Left renal cortex interstitium (tissue), 4 donors: ENCODE data around the gene ARFIP1. TPM values are rescaled to one million over a fixed set of nuclear protein-coding genes. Genes with fewer than 3 reads are reported as not detected.

ENCODE experiments used
- DNase-seq, 4 donors: peaks; one replicate each; pipeline ENCODE4 v3.0.0-alpha.2; 2013; ENCODE audit warnings: low read depth in 4 of 4, low spot score in 2 of 4, missing footprints in 1 of 4
- polyA plus RNA-seq, 4 donors: library from polyadenylated mRNA; unstranded; fragments of 120-200 nt; gene quantifications; one replicate each; pipeline ENCODE4 v1.2.1, GENCODE V29; 2013; ENCODE audit not compliant: insufficient read length in 4 of 4

ARFIP1 gene
- polyA plus RNA-seq, 4 donors: 40.4 to 46.7 (median 44.8) TPM

DNA sequence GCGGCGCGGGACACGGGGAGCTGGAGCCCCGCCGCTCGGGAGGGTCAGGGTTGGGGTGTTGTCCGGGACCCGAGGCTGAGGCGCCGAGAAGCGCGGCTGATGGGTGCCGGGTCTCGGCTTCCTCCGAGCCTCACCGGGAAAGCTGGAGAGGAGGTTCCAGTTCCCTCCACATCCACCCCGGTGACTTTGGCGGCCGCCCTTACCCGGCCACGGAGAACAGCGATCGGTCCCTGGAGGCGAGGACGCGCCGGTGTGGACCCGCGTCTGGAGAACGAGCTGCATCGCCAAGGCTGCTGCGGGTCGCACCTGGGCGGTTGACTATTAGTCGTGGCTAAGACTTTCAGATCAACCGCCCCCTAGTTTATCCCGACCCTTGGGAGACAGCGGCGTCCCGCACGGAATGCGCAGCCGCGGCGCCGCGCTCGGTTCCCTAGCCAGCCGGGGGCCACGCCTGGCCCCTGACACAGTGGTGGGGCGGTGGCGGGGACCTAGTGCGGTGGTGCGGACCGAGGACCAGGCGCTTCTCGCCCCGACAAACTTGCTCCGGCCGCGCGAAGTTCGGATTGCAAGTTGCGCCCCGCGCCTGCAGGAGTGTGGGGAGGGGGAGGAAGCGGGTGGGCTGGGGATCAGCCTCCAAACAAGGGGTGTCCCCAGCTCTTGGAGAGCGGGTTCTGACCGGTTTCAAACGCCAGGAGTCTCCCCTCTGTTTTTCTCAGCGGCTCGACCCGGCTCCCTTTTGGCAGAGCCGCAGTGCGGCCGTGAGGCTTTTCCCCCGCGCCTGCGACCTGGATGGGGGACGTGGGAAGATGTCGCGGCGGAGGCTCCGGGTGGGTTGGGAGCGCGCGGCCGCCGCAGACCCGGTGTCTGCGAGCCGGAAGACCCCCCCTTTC lies 156.9 kb downstream of the ARFIP1 start:
- no peak for DNase-seq

DNA sequence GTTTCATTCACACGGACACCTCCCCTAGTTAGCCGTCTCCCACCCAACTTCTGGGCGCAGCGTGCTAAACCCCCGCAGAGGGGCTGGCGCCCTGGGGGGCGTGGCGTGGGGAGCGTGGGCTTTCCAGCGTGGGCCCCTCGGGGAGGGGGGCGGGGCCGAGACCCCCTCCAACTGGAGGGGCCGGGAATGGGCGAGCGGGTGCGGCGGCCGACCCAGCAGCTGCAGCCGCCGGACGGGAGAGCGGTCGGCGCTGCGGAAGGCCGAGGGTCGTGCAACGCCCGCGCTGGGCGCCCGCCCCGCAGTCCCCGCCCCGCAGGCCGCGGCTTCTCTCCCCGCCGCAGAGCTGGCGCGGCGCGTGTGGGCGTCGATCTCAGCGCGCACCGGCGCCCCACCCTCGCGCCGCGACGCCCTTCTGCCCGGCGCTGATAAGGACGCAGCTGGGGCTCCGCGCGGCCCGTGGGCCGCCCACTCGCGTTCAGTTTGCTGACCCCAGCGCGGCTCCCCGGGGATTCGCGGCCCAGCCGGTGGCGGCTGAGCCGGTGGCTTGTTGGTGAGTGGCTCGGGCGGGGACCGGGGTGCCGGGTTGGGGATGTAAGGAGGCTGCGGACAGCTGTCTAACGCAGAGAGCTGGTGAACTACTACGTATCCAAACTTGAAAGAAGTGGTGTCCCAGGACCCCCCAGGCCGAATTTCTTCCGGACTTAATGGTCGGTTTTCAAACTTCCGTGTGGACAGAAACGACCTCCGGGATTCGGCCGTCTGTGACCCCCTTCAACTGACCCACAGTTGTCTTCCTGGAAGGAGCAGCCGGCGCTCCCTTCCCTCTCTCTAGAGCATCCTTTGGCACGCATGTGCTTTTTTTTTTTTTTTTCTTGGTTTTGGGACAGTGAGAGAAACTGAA lies 157.8 kb downstream of the ARFIP1 start:
- no peak for DNase-seq

DNA sequence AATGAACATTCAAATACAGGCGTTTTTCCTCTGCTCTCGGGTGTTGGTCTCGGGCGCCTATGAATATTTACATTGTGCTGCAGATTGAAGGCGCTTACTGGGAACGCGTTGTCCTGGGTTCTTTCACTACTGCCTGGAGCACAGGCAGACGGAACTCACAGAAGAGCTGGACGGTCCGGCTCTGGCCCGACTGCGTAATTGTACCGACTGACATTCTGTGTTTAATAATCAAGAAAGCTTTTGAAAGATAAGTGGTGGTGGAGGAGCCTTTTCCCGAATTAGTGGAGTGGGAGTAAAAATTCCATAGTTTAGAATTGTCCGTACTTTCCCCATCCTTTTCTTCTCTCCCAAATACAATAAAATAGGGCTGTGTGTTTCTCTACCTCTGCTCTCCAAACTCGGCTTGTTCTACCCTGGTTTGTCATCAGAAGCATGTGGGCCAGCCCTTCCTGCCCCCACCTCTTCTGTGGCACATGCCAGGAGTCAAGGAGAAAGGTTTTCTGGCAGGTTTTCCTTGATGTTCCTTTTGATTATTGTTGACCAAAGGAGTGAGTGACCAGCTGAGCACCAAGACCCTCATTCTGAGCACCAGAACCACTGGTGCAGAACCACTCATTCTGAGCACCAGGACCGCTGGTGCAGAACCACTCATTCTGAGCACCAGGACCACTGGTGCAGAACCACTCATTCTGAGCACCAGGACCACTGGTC lies 158.6 kb downstream of the ARFIP1 start:
- no peak for DNase-seq

DNA sequence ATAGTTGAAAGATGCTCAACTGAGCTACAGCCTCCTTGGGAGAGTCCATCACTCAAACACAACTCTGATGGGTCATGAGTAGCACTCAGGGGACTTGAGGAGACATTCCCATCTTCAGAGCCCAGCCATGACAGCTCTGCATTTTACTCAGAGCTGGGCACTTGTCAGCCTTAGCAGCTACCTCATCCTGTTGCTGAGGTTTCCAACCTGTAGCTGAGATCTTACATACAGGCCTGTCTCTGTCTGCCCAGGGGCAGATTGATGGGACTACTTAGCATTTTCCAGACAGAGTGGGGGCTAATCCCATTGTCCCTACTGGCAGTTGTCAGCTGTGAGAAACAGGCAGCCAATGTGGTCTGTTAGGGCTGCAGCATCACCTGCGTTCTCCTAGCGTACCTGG lies 159.9 kb downstream of the ARFIP1 start:
- DNase-seq: no peak

DNA sequence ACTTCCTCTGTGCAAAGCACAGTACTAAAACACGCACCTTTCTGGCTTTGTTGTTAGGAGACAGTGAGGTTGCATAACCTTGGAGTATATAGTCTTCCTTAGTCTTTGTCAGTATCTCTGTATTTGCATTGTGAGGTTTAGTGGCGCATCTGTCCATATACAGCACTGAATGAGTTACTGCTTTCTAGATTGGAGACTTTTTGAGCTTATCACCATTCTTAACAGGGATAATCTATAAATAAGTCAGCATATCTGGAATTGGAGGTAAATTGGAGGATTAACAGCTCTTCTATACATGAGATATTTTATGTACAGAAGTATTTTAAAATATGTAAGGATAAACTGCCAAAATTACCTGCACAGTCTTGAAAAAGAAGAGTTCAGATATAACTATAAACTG lies 160.7 kb downstream of the ARFIP1 start:
- no peak for DNase-seq

DNA sequence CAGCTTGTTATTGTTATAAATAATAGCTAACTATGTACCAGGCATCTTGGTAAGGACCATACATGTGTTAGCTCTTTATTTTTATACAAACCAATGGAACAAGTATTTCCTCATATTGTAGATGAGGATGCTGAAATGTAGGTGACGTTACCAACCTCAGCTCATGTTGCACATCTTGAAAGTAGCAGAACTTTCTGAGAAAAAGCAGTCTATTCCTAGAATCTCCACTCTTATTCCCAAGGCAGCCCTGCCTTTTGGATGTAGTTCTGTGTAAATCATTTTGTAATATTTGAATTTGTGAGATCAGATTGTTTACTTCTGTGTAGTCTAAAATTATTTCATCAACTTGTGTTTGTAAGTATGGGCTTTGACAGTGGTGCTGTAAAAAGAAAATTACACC lies 161.7 kb downstream of the ARFIP1 start:
- no peak for DNase-seq

DNA sequence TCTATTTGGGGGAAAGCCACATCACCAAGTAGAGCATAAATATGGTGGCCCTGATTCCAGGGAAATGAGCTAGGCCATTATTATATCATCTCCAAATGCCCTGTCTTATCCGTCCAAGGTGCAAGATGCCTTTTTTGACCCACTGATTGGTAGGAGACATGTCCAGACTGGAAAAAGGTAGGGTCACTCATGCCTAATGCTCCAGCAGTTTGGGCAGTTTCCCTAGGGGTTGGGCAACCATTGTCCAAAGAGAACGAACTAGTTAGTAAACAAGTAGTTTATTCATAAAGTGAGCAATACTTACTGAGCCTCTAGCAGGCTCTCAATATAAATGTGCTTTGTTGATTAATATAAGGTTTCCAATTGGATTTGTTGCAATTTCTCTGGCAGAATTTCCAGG lies 162.6 kb downstream of the ARFIP1 start:
- DNase-seq: no peak

DNA sequence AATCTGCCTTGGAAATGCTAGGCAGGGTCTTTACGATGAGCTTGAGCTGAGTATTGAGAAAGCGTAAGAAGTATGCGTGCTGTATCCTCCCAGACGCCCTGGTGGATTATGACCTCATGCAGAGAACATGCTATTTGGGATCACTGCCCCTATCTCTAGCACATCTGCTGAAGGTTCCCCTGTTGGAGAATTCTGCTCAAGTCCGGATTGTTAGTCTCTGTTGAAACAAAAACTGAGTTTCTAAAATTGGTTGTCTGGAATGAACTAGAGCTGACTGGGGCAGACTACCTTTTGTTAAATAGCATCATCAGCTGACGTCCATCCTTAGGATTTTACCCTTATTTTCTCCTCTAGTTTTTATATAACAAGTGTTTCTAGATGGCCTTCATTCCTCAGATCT lies 163.9 kb downstream of the ARFIP1 start:
- no peak for DNase-seq

DNA sequence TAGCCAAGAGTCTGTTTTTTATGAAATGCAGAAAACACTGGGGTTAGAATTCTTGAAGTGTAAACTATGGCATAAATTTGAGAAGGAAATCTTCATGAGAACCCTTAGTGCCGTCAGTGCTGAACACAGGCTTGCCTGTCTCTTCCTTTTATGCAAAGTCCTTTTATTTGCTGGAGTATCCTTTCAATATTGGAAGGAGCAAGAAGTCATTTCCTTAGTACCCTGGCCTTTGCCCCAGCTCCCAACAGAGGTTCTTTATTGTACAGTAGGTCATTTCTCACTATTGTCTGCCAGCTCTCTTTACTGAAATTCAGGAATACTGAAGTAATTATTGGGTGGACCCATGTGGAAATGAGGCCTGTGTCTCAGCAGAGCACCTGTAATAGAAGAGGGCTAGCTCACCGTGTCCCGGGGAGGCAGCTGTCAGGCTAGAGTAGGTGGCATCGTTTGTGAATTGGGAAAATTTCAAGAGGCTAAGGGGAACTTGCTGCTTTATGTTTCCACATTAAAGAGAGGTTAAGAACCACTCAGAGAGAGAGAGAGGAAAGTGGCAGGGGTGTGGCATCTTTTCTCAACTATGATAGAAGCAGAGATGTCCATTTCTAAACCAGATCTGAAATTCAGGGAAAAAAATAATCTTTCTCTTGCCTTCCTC lies 165.0 kb downstream of the ARFIP1 start:
- DNase-seq: no peak

DNA sequence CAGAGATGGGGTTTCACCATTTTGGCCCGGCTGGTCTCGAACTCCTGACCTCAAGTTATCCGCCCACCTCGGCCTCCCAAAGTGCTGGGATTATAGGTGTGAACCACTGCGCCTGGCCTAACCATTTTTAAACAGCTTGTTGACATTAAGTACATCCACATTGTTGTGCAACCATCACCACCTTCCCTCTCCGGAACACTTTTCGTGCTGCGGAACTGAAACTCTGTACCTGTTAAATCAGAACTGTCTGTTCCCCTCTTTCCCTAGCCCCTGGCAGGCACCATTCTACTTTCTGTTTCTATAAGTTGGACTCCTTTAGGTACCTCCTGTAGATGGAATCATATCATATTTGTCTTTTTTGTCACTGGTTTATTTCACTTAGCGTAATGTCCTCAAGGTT lies 165.9 kb downstream of the ARFIP1 start:
- DNase-seq: no peak

DNA sequence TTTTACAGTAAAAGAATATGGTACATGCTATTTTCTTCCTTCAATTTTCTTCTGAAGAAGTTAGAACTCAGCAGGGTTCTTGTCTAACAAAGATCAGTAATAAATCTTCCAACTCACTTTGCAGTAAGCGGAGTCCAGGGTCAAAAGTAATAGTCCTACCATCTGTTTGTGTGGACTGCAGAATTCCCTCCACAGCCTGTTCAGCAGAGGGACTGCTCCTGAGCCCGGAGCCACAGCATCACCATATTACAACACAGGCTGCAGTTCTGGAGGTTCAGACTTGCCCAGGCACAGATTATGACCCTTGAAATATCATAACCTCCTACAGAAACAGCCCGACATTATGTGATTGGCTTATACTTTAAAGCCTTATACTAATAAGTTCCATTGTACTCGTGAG lies 166.7 kb downstream of the ARFIP1 start:
- no peak for DNase-seq

DNA sequence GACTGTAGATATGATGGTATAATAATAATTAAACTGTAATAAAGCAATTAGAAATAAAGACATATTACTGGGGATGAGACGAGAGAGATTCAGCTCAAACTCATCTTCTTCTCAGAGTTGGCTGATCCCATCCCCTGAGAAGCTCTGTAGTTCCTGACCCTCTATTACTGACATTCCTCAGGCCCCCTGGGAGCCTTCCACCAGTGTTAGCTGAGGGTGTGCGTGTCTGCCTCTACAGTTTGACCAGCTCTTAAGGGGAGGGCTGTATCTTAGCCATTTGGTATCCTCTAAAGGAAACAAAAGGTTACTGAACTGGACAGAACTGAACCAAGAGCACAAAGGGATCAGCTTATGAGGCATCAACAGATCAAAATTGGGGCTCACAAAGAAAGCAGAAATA lies 167.6 kb downstream of the ARFIP1 start:
- no peak for DNase-seq

DNA sequence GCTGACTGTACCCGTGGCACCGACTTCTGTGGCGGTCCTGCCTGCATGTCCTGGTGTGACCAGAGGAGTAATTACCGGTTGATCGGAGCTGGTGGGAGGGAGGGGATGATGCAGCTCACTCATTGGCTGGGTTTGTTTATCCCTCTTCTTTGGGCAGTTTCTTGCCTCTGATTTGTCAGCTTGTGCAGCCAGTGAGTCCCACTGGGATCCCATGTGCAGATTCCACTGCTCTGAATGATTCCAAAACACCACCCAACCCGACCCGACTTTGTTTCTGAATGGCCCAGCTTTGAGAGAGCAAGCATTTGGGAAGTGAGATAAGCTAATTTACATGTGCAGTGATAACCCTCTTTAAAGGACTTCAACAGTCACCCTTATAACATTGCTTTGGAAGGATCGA lies 170.2 kb downstream of the ARFIP1 start:
- no peak for DNase-seq

DNA sequence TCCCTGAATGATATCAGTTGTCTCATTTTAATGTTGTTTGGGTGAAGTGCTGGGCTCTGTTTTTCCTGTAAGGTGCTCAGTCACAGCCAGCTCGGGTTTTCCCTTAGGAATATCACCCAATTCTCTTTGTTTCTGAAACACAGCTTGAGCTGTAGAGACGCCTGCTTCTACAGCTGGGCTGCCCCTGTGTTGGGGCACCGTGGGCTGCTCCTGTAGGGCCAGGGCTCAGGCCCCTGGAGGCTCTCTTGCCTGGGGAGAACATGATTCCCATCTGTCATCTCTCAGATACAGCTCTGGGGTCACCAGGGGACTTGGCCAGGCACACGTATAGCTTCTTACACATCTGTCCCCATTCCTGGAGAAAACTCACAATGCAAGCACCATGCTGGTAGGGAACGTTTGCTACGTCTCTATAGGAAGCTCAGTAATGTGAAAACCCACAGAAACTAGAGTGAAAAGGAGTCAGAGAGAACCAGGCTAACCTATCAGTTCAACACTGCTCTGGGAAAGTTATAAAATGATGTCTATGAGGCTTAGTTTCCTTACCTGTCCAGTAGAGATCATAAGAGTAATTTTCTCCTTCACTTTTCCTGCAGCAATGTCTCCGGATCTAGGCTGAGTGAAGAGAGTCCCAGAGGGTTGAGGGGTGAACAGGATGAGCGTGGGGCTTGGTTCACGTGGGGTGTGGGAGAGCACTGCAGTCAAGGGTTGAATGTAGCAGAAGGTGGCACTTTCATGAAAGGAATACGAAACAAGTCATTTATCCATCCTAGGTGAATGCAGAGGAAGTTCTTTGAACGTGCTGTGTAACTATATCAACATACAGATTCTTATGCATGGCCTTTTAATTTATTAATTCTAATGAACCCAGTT lies 170.9 kb downstream of the ARFIP1 start:
- DNase-seq: no peak

DNA sequence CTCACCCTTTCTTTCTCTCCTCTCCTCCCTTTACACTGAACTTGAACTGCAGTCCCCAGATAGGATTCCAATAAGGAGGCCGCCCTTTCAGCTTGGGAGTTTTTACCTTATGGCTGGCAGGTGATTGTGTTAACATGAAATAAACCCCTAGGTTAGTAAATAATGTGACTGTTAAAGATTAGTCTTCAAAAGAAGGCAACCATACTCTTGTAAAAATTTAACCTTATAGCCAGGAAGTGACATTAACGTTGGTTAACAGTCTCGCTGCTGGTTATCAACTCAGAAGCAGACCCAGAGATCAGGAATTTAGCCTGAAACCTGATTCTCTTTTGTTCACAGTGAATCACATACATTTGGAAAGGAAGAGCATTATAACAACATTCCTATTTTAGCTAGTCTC lies 171.6 kb downstream of the ARFIP1 start:
- no peak for DNase-seq

DNA sequence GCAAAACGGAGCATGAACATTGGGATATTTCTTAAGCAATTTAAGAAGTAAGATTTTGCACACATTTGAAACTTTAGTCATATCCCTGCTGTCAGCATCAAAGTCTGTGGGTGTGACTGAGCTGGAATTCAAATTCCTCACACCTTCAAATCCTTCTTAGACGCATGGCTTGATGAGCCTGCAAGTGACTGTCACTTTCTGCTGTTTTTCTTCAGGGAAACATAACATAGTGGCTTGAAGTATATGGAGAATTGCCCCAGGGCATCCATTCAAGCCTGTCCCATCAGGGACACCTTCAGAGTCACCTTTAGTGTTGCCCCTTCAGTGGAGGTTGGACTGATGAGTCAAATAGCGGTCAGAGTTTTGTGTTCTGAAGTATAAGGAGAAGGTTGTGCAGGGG lies 173.8 kb downstream of the ARFIP1 start:
- DNase-seq: no peak

DNA sequence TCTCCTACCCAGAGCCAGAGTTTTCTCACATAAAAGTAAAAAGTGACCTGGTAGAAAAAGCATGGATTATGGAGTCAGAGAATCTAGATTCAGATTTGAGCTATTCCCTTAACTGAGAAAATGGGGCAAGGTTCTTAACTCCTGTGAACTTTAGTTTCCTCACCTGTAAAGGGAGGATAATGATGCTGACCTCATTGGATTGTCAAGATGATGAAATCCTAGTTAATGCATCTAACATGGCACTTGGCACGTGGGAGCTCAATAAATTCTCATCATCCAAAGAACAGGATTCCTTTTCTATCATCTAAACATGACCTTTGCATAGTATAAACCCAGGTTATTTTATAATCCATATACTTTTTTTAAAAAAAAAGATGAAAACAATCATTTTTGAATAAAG lies 175.0 kb downstream of the ARFIP1 start:
- no peak for DNase-seq

DNA sequence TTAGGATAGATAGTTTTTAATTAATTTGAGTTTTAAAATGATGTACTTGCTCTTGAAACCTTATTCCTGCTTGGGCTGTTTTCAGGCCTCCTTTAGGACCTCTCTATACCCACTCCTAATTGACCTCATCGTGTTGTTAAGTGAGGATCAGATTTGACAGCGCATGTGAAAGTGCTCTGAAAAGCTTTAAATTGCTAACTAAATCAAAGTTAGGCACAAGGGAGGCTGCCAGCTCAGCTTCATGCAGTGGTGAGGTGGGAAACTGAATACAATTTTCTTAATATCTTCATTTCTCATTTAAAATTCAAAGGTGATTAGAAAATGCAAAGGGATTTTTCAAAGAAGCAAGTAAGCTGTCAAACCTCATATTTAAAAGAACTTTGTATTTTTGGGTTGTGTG lies 176.4 kb downstream of the ARFIP1 start:
- no peak for DNase-seq

DNA sequence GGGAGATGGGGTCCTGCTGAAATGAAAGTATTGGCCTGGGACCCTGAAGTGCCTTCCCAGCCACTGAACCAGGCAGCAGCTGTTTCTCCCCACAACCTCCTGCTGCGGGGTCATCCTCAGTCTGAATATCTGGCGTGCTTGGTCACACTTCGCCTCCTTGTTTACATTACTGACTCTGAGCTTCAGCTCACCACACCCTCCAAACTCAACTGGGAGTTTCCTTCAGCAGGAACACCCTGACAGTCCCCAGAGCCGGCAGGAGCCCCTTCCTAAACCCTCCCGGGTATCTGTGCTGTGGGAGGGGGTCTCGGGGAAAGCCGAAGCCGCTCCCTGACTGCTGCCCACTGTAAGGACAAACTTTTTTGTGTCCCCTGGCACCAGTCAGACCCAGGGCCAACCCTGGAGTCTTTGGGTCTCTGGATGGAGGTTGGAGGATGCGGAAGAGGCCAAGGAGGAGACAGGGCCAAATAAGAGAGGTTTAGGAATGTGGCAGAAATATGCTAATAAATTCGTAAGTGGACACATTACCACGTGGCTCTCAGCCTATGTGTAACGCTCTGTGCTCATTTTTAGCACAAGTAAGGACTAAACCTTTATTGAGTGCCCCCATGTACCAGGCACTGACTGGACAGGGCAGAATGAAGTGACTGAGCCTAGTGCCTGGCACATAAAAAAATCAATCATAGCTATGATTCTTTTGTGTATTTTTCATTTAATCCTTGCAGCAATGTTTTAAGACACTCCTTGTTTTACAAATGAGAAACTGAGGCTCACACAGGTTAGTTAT lies 177.1 kb downstream of the ARFIP1 start:
- no peak for DNase-seq
